HG03565 (cell line): Measurements from ENCODE around the gene ARAP1.

Experiments used
- ATAC-seq: cut with Tn5 transposase; IDR thresholded peaks from one replicate; pipeline ENCODE4 v1.9.1; 2021; ENCODE audit warnings: mild to moderate bottlenecking, moderate library complexity; ENCODE audit not compliant: unreplicated experiment

The ARAP1 gene

DNA sequence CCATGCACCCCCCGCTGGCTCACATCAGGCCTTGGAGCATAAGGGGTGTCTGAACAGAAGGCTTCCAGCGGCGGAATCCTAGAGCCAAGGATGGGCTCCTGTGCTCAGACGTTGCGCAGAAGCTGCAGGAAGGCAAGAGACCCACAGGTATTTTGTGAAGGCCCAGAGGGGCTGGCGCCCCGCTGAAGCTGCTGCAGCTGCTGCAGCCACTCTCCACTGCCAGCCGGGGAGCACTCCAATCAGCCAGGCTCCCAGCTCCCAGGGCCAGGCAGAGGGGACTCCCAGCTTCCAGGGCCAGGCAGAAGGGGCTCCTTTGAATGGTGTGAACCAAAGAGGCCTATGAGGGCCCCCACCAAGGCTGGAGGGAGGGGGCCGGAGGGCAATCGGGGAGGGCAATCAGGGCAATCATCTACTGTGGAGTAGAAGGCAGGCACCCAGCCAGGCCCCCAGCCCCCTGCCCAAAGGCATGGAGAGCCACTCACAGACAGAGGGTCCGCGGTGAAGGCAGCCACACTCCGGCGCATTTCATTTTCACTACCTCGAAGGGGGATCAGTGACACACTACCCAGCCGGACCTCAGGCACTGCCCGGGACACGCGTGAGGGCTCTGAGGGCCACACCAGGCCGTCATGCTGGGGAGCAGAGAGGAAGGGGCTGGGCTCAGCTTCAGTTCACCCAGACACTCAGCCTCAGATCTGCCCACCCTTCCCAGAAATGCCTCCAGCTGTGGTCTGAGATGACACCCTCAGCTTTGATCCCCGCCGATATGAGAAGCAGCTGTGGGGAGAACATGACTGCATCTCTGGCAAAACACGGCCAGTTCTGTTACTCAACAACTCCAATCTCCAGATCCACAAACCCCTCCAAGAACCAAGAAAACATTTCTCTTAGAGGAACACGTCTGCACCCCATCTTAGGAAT, 66.4 kb downstream of the ARAP1 start:
- ATAC-seq = no peak

DNA sequence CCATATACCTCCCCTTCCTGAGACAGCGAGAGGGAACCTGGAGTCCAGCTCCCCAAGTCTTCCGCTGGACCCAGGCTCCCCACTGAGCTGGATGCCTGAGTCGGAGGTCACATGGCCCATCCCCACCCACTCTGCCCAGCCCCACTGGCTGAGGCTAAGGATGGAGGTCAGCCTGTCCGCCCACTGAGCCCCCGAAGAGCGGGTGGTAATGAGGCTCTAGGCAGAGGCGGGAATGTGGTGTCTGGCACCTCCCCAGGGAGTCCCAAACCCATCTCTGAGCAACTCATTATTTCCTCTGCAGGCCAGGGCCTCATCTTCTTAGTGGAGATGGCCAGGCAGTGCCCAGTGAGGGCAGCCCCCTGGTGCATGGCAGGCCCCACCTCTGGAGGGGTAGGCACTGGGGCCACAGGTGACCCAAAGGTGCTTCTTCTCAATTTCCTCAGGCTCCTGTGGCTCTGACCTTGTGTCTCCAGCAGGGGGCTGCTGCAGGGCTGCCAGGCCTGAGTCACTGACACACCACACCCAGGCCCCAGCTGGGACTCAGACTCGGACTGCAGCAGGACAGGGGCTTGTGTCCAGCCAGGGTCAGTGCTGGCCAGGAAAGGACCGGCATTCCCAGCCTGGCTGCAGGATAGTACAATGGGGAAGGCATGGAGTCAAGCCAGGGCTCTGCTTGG, 67.8 kb downstream of the ARAP1 start:
- ATAC-seq = no peak

DNA sequence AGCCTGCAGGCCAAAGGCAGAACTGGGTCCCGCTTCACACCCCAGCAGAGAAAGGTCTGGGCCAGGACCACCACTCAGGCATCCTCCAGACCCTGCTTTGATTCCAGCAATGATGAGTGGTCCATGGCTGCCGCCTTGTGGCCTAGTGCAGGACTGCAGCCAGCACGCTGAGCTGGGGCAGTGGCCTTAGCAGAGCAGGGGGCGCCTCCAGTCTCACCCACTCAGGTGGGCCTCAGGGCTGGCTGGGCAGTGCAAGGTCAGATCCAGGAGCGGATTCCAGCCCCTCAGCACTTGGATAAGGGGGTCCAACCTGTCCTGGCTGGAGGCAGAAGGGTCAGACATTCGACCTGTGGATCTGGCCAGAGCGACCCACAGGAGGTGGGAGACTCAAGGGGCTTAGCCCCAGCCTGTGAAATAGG, 68.4 kb downstream of the ARAP1 start:
- no peak for ATAC-seq

DNA sequence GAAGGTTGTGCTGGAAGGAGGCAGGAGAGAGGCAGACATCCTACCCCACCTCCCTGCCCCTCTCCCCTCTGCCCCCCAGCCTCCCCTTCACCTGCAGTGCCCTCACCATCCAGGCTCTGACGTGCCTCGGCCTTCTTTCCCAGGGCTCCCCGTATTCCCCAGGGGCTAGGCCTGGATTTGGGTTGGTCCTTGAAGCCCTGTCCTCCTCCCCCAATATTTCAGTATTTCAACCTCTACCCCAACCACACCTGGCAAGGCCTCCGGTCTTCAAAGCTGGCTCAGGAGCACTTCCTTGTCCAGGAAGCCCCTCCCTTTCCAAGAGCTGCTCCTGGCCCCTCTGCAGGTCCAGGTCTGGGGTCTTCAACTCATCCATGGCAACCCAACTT, 69.4 kb downstream of the ARAP1 start:
- no peak for ATAC-seq

DNA sequence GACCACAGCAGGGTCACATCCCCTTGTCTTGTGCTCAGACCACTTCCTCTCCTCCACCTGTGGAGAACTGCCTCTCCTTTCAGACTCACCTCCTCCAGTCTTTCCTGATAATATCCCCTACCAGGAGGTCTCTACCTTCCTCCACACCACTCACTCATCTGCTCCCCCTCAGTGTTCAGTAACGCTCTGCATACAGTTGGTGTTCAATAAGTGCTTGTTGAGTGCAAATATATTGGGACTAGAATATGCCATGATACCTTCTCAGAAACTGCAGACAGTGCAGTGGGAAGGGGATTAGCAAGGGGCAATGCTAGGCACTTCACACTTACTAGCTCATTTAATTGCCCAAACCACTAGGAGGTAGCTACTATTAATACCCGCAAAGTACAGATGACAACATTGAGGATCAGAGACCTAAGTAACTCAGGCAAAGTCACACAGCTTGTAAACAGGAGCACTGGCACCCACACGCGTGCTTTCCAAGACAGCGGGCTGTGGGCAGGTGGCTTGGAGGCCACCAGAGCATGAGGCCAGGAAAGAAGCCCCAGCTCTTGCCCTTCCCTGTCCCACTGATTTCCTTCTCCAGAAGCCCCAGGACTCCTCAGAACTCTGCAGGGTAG, 69.9 kb downstream of the ARAP1 start:
- ATAC-seq = no peak

- no peak for ATAC-seq
These were observed 70.7 kb downstream of the ARAP1 start for GRCh38 chr11:72681226-72682153.

- no peak for ATAC-seq
These were observed 71.5 kb downstream of the ARAP1 start for GRCh38 chr11:72680624-72681158.

DNA sequence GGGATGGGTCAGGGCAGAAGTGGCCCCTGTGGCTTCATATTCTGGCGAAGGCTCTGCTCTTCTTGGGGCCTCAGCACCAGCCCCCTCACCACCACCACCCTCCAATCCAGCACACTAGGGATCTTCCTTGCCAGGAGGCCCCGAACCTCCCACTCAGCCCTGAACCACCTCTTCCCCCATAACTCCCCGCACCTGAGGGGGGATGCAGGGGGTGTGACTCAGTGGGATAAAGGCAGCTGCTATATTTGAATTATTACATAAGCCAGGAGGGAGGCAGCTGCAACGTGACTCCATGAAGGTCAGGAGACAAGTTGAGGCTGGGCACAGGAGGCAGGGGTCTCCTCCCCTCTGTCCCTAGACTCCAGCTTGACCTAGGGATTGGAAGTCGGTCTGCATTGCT, 72.3 kb downstream of the ARAP1 start:
- no peak for ATAC-seq

GRCh38 chr11:72678524-72678923, 73.7 kb downstream of the ARAP1 start:
- ATAC-seq = no peak

DNA sequence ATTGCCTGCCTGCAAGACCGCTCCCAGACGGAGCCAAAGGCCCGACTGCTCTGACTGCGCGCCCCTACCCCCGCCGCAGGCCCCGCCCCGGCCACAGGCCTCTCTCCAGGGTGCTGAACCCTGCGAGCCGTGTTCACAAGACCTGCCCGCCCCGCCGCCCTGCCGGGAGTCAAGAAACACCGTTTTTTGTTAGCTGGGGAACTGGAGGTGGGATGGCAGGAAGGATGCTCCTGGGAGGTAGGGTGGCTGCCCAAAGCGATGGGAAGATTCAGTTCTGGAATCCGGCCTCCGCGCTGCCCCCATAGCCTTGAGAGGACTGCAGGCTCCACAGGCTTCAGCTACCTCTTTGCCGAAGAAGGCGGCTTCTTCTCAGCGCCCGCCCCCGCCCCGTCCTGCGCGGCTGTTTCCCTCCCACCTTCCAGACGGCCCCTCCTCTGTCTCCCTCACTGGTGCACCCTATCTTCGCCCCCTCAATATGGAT, 75.3 kb downstream of the ARAP1 start:
- no peak for ATAC-seq

GRCh38 chr11:72675221-72675620, 77.0 kb downstream of the ARAP1 start:
- ATAC-seq = no peak

GRCh38 chr11:72673943-72674828, 78.0 kb downstream of the ARAP1 start, which contains the start of gene PDE2A:
TSS of gene PDE2A (minus strand) at chr11:72674422. CDS start at chr11:72674207, 215 bp downstream.
- ATAC-seq = no peak

DNA sequence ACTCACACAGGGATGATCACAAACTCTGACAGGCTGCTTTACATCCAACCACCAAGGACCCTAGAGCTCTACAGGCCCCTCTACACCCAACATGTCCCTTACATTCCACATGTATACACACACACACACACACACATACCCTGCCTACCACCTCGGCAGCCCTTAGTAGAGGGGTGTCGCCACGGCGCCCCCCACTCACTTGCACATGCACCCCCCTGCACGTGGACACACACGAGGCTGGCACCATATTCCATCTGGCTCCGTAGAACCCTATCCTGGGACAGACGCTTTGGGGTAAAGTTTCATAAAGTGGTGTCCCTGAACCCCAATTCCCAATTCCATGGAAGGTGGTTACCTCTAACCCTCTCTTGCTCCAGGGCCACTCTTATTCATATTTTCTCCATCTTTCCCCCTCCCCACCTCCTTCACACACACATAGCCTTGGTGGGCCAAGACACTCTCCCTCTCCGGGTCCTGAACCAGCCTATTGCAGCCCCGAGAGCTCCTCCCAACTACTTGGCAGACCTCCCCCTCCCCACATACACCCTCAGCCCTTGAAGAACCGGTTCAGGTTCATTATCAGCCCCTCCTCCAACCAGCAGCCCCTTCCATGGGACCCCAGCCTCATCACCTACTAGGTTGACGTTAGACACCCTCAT, 78.8 kb downstream of the ARAP1 start:
- no peak for ATAC-seq

- no peak for ATAC-seq
These were observed 79.5 kb downstream of the ARAP1 start for GRCh38 chr11:72672597-72673238.

DNA sequence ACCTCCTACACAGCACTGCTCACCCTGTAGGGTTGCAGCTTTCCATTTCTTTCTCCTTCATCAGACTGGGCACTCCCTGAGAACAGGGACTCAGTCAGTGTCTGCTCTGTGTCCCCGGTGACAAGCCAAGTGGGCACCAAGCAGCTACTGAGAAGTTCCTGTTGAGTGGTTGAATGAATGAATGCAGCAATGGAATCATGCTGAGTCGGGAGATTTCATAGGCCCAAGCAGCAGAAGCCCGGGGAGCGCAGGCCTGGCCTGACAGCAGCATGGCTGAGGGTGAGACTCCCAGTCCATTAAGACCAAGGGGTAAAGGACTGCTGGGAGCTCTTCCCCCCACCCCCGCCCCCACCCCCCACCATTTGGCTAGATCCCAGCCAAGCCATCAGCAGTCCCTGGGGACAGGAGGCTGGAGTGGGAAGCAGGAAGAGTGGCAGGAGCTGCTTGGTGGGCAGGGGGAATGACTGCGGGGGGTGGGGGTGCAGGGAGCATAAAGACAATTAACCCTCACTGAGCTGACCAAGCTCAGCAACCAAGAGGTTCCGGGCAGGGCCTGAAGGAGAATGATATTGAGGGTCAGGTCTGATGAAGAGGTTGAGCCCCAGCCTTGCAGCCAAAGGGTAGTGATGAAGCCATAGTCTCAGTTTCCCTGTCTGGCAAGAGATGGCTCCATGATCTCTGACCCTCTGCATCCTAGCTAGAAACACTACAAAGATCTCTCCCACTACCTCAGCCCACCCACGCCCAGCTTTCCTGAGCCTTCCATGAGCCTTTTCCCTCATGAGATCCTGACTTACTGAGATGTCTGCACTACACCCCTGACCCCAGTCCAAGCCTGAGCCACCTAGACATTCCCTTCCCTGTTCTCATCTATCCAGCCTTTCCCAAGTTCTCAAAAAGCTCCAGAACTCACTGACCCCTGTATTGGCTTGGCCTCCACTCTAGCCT, 80.8 kb downstream of the ARAP1 start:
- no peak for ATAC-seq

GRCh38 chr11:72670041-72670440, 82.2 kb downstream of the ARAP1 start:
- ATAC-seq = no peak

GRCh38 chr11:72669527-72669926, 82.7 kb downstream of the ARAP1 start:
- ATAC-seq = no peak
